Dedifferentiated amniotic fluid mesenchymal stem cell (primary cell): Measurements from ENCODE around the gene MLF2.
A peak's percentile ranks its signal among the peaks of the same experiment; 100 is the strongest.
"Not testable (repeated sequence)": the region's sequence is repeated elsewhere in the genome, so short reads cannot be mapped to it uniquely, and the experiment has no call there.

Experiments used
- DNase-seq: peaks from one replicate; pipeline ENCODE4 v3.0.0-alpha.2; 2016; ENCODE audit errors: extremely low spot score

Gene MLF2

GRCh38 chr12:6734506-6735387, 18.2 kb downstream of the MLF2 start:
- DNase-seq = no peak

GRCh38 chr12:6730169-6730568, 22.8 kb downstream of the MLF2 start:
- DNase-seq = no peak

GRCh38 chr12:6729186-6729585, 23.8 kb downstream of the MLF2 start:
- DNase-seq = no peak

GRCh38 chr12:6725350-6725749, 27.6 kb downstream of the MLF2 start:
- no peak for DNase-seq

- DNase-seq = no peak
Observed at GRCh38 chr12:6724409-6724797, 28.5 kb downstream of the MLF2 start.

- peak; percentile 98 for DNase-seq
Observed at GRCh38 chr12:6723607-6724408, 29.1 kb downstream of the MLF2 start, which contains the start of gene COPS7A. Gene COPS7A (plus strand): TSS chr12:6724046. CDS start chr12:6724657, 611 bp downstream.

GRCh38 chr12:6722863-6723262, 30.1 kb downstream of the MLF2 start:
- no peak for DNase-seq

GRCh38 chr12:6716874-6717437, 36.0 kb downstream of the MLF2 start:
- DNase-seq = no peak

GRCh38 chr12:6716031-6716873, 36.7 kb downstream of the MLF2 start:
- DNase-seq = not testable (repeated sequence)

GRCh38 chr12:6708960-6709394, 44.0 kb downstream of the MLF2 start:
- DNase-seq = no peak

- DNase-seq = not testable (repeated sequence)
Observed at GRCh38 chr12:6708351-6708750, 44.6 kb downstream of the MLF2 start.

GRCh38 chr12:6703631-6704030, 49.3 kb downstream of the MLF2 start:
- no peak for DNase-seq

- DNase-seq = no peak
Observed at GRCh38 chr12:6701078-6701768, 51.7 kb downstream of the MLF2 start.

GRCh38 chr12:6700646-6701051, 52.3 kb downstream of the MLF2 start, which contains the start of gene PIANP:
Gene PIANP (minus strand): TSS chr12:6700815. CDS start chr12:6698061, 2,754 bp downstream.
- DNase-seq = no peak

- no peak for DNase-seq
Observed at GRCh38 chr12:6699989-6700645, 52.8 kb downstream of the MLF2 start.

GRCh38 chr12:6699259-6699988, 53.5 kb downstream of the MLF2 start:
- DNase-seq = no peak

- DNase-seq = no peak
Observed at GRCh38 chr12:6698352-6699046, 54.4 kb downstream of the MLF2 start.
